GM12892 (cell line): ENCODE results near the gene FAM181A.

Experiments used
- DNase-seq: peaks from one replicate; pipeline ENCODE4 v3.0.0; 2011; ENCODE audit not compliant: insufficient read length
- FAIRE-seq: peaks from 2 replicates; lab custom pipeline; 2011; peaks lifted over from hg19 to GRCh38; lab: Jason Lieb, UNC
- POLR2A ChIP-seq: IDR thresholded peaks from 2 replicates; pipeline ENCODE4 v1.6.1; 2011; ENCODE audit warnings: low read depth, low read length, control low read depth
- POLR2AphosphoS5 ChIP-seq: IDR thresholded peaks from 2 replicates; pipeline ENCODE4 v1.6.1; 2011; ENCODE audit warnings: low read depth, low read length, control low read depth
- TAF1 ChIP-seq: IDR thresholded peaks from 2 replicates; pipeline ENCODE4 v1.6.1; 2011; ENCODE audit warnings: low read depth, mild to moderate bottlenecking, control low read depth, low read length, borderline replicate concordance

Gene FAM181A

DNA sequence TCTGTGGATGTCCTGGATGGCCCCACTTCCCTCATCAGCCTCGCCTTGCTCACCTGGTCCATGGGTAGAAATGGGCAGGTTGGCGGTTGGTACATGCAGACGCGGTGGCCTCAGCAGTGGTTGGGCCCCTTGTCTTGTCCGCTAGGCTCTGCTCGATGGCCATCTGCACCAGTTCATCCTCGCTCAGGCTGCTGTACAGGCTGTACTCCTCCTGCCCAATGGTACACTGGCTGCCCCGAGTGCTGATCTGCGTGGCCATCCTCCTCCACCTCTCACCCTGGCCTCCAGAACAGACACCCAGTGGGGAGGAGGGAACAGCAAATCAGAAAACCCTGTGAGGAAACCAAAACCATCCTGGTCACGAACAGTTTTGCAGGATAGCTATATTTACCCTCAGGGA, 37.1 kb downstream of the FAM181A start:
- DNase-seq (no peak), FAIRE-seq (no peak)
- TF ChIP-seq TAF1 (no peak), POLR2AphosphoS5 (no peak), POLR2A (no peak)

DNA sequence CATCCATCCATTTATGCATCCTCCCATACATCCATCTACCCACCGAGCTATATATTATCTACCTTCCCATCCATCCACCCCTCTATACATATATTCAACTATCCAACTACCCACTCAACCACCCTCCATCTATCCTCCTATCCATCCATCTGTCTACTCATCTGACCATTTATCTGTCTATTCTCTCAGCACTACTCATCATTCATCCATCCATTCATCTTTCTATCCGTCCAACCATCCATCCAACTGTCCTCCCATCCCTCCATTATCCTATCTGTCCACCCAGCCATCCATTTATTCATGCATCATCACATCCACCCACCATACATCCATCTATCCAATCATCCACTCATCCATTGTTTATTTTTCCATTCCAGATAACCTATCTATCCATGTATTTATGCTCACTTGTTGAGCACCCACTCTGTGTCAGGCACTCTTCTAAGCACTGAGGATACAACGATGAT, 37.7 kb downstream of the FAM181A start:
- TF ChIP-seq POLR2A = no peak
- no peak for TF ChIP-seq TAF1
- TF ChIP-seq POLR2AphosphoS5 = no peak
- FAIRE-seq (peak; percentile 50), DNase-seq (no peak)

DNA sequence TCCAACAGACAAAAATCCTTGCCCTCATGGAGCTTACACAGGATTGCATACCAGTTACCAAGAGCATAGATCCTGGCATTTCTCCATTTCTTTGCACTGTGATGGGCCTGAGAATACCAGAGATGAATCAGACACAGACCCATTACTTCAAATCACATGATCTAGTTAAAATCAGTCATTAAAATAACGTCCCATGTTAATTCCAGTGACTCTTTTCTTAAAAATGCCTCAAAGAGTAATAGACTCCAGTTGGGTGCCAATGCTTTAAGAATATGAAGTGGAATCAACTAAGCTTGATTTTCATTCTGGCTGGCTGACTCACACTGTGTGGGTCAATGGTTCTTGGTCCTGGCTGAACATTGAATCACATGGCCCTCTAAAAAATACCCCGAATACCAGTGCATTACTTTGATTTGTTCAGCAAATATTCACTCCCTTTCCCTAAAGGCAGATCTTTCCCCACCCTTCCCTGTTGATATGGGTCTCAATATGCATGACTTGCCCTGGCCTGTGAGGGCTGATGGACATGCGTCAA, 38.2 kb downstream of the FAM181A start:
- FAIRE-seq = peak; percentile 51
- TF ChIP-seq TAF1 (no peak), POLR2AphosphoS5 (no peak), POLR2A (no peak)

DNA sequence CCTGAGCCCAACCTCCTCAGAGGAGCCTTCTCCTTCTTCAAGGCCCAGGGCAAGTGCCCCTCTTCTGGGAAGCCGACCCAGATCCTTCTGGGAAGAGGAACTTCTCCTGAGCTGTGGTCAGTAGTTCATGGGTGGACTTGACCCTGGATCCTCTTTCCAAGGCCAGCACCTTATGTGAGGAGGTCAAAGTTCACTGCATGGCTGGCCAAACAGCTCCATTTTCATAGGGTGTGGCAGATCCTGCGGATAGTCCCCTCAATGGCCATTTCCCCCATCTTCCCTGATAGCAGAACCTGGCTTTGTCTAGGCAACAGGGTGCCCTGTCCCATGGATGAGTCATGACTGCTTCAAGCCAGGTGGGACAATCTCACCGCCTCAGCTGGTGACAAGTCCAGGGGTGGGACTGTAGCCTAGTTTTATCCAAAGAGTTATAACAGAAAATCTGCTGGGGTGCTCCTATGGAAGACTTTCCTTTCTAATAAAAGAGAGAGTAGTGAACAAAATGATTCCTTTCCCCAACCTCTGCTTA, 38.9 kb downstream of the FAM181A start:
- DNase-seq (no peak), FAIRE-seq (peak; percentile 61)
- TF ChIP-seq POLR2AphosphoS5 (no peak), TAF1 (no peak), POLR2A (no peak)

More for the DNA sequence above, 38.2 kb downstream of the FAM181A start:
- DNase-seq = no peak

DNA sequence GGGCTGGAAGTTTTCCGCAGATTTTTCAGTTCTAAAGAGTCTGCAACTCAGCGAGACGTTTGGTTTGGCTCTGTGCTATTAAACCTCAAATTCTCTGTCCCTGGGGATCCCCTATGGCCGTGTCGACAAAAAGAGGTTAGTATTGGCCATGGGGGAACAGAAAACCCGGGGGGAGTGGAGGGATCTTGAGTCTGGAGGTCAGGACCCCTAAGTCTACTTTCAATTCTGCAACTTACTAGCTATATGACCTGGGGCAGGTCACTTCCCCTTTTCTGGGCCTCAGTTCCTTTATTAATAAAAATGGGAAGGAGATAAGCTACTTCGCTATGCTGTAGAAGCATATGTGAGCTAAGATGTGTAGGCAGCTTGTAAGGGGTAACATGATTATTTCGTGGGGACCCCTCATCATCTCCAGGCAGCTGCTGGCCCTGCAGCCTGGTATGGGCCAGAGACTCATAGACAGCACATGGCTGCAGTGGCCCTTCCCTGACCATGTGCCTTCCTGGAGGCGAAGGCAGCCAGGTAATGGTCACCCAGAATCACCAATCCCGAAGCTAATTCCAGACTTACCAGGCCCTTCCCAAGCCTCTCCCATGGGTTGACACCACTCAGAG, 40.6 kb downstream of the FAM181A start:
- TF ChIP-seq POLR2AphosphoS5 = 0 out of 2 replicates have a peak, but pooled peaks have one; percentile 20
- TF ChIP-seq TAF1 = no peak
- peak; percentile 91 for FAIRE-seq
- peak; percentile 77 for DNase-seq

DNA sequence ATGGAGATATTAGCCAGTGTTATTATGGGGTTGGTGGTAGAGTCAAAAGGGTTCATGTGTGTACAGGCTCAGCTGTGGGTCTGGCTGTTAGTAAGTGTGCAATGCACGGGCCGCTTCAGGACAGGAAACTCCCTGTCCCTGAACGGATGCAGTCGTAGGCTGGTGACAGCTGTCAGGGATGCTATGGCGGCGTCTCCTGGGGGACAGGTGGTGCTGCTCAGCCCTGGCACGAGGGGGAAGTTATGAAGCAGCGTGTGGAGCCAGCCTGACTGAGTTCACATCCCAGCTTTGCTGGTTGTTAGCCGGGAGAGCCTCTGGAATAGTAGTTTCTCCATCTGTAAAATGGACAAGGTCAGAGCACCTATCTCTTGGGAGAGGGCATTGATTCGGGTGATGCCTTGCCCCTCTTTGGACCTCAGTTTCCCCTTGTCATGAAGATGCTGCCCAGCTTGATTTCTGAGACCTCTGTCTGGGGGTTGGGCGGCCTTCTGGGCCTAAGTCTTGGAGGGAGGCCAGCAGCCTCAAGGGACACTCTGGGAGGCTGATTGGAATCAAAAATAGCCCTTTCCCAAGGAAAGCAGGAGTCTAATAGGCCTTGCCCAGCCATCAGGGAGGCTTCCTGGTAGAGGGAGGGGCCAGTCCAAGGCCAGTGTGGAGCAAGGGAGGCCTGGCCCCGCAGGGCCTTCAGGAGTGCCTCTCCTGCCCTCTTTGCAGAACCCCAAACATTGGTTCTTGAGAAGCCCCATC, 42.1 kb downstream of the FAM181A start:
- no peak for DNase-seq

DNA sequence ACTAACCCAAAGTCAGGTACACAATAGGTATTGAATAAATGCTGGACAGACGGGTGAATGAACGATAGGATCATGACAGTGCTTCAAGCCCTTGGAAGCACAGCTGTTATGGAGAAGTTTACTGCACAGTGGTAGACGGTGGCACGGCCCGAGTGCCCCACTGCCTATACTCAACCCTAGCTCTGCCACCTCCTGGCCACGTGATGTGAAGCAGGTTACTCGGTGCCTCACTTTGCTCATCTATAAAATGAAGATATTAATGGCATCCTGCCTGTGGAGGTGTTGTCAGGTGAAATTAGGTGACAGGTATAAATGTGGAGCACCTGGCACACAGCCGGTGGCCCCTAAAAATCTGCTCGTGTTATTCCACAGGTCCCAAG, 43.4 kb downstream of the FAM181A start:
- TF ChIP-seq POLR2AphosphoS5 = 0 out of 2 replicates have a peak, but pooled peaks have one; percentile 3
- no peak for TF ChIP-seq TAF1
- no peak for TF ChIP-seq POLR2A

More for the DNA sequence above, 42.1 kb downstream of the FAM181A start:
- no peak for FAIRE-seq
- no peak for TF ChIP-seq POLR2A
- no peak for TF ChIP-seq TAF1
- TF ChIP-seq POLR2AphosphoS5 = no peak

DNA sequence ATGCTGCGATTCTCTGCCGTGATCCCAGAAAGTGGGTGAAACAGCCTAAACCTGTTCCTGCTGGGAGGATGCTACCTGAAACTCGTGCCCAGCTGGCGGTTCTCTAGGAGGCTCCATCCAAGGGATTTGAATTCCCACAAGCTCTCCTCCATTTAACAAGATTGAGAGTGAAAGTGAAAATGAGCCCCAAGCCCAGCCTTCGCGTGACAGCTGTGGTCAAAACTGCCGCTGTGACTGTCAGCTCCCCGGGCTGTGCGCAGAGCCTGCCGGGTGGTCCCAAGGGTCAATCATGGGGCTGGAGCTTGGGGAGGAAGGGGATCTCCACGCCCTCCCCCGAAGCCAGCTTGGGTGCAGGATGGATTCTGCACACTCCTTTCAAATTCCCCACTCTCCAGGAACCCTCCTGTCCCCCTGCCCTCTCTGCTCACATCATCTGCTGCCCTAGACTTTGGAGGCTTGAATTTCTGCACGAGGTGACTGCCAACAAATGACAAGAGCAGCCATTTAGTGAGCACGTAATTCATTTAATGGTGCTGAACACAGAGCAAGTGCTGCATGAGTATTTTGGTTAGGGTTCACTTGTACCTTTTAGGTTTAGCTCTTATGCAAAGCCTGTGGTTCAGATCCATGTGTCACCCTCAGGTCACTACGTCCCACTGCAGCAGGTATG, 44.0 kb downstream of the FAM181A start:
- FAIRE-seq (peak; percentile 88), DNase-seq (peak; percentile 69)
- TF ChIP-seq POLR2AphosphoS5 (peak; percentile 57; the same call in 1 of the 2 replicates), POLR2A (peak; percentile 52; the same call in 1 of the 2 replicates), TAF1 (no peak)

More for the DNA sequence above, 43.4 kb downstream of the FAM181A start:
- DNase-seq = no peak
- FAIRE-seq = peak; percentile 91

DNA sequence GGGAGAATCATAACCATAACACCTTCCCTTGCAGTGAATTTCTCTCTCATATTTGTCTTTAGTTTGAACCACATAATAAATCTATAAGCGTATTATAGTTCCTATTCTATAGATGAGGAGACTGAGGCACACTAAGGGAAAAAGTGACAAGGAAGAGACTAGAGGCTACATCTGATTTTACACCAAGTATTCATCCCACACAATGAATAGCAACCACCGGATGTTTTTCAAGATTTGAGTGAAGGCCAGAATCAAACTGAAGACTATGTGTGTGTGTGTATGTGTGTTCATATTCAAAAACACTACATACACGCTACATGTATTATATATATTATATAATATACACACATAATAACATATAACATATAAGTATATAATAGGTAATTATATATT, 44.5 kb downstream of the FAM181A start:
- TF ChIP-seq TAF1 = no peak
- no peak for TF ChIP-seq POLR2A
- TF ChIP-seq POLR2AphosphoS5 = no peak
- no peak for FAIRE-seq
- DNase-seq = no peak

DNA sequence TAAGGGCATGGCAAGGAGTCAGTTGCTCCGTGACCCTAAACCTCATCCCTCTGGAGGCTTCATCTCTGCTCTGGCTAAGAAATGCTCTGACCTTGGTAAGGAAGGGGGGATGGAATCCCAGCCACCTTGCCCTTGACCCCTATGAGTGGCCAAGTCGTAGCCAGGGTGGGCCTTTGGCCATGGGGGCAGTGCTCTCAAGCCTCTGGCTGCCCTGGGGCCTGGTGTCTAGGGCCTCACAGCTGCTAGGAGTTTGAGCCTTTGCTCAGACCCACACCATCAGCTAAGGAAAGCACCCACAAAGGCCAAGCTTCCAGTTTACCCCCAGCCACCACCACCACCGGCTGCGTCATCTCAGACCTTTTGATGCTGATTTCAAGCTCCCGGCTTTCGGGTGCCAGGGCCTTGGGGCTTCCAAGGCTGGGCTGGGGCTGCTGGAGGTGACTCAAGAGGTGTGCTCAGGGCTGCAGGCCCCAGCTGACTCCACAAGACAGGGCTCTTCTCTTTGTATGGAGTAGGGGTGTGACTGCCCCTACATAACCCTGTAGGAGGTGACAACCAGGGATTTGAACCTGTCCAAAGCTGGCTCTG, 45.6 kb downstream of the FAM181A start:
- FAIRE-seq (no peak), DNase-seq (no peak)
- TF ChIP-seq TAF1 (no peak), POLR2AphosphoS5 (no peak), POLR2A (no peak)

DNA sequence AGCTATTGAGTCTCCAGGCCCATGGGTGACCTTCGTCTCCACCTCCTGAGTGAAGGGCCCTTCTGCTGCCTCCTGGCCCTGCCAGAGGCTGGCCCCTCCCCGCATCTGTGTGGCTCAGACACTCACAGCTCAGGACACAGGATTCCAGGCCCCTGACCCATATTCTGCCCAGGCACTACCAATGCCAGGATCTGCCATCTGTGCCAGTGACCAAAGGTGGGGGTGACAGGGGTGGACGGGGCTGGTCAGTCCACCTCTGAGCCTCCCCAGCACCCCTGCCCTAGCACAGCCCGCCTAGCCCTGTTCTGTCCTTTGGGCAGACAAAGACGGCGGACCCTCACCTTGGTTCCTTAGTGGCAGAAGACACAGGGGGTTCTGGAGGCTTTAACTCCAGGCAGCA, 46.5 kb downstream of the FAM181A start:
- DNase-seq (no peak), FAIRE-seq (no peak)
- no peak for TF ChIP-seq TAF1
- TF ChIP-seq POLR2A = no peak
- no peak for TF ChIP-seq POLR2AphosphoS5

DNA sequence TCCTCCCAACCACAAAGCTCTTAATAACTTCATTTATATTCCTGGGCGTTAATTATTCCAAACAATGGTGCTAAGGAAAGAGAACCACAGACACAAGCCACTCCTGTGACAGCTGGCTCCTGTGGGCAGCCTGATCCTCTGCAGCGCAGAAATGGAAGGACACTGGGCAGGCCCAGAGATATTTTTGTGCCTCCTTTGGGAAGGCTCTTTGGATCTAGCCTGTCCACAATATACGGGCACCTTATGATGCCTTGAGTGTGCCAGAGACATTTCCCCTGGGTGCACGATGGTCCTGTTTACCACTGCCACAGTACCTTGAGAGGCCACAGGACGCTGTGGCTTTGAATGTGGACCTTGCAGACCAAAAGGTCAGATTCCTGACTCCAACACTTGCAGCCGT, 47.2 kb downstream of the FAM181A start:
- FAIRE-seq = no peak
- TF ChIP-seq TAF1 (no peak), POLR2A (no peak), POLR2AphosphoS5 (no peak)
- DNase-seq = no peak
